ENCODE measurements around the gene TGM2.
A peak's percentile ranks its signal among the peaks of the same experiment; 100 is the strongest.

TGM2 gene

DNA sequence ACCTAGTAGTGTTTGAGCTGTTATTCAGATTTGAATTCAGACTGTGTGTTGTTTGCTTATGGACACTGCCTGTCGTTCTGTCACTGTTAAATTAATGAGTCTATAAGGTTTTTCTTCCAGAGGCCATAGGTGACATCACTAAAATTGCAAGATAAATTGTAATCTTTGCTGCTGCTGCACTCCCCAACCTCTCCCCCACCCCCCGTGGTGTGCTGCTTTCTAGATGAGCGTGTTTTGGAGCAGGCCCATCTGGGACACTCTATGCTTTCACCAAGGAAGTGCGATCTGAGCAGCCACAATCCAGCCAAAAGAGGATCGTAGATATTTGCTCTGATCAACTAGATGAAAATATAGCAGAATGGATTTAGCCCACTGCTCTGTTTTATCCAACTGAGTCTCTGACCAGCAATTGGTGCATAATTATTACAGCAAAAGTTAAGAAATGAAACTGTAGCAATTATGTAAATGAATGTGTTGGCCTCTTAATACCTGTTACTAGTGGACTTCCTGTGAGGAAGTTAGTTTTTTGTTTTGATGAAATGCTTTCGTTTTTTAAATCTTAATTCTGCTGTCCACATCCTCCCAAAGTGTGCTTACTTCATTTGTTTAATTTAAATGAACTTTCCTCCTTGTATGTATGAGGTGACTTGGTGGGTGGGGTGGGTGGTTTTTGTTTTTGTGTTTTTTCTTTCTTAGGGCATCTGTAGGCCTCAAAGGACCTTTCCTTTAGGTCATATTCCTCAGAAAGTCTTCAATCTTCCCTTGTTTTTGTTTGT lies 73.4 kb downstream of the TGM2 start:
- peak; percentile 32 for DNase-seq

DNA sequence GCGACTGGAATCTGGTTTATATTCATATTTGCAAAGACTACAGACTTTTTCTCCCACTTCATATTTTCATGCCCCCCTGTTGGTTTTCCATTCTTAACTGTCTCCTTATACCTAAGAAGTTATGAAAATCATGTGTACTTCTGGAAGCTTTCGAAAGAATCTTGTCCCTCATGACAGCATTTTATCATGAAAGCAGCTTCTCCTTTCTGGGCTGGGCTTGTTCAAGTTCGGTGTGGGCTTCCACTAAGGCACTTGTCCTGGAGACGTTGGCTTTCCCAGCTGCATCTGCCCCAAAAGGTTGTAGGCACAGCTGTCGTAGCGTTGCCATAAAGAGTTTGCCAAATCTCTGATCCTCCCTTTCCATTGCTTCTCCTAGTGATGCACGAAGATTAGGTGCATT lies 75.0 kb downstream of the TGM2 start:
- no peak for DNase-seq

DNA sequence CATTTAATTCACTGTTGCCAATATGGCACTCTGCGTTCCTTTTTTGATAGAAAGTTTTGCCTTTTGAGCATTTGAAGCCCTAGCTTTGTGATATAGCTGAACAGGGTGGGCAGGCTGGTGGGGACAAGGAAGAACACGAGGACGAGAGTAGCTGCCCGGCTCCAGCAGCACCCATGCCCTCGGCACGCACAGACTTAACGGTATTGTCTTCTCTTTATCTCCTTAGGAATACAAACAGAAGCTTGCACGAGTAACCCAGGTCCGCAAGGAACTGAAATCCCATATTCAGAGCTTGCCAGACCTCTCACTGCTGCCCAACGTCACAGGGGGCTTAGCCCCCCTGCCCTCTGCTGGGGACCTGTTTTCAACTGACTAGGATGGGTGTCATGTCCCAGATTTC lies 75.6 kb downstream of the TGM2 start:
- no peak for DNase-seq

DNA sequence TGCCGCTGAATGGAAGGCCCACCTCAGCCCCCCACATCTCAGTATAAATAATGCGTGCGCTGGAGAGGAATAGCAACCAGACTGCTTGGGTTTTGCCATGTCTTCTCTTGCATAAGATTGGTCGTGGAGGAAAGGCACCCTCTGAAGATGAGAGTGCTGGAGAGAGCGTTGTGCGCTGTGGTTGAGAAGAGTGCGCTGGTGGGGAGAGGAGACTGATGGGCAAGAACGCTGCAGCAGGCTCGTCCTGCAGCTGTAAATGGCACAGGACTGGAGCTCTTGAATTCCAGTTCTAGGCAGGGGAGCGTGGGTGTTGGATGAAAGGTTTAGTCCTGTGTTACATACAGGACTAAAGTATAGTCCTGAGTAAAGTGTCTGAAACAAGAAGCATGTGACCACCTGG lies 80.0 kb downstream of the TGM2 start:
- no peak for DNase-seq

DNA sequence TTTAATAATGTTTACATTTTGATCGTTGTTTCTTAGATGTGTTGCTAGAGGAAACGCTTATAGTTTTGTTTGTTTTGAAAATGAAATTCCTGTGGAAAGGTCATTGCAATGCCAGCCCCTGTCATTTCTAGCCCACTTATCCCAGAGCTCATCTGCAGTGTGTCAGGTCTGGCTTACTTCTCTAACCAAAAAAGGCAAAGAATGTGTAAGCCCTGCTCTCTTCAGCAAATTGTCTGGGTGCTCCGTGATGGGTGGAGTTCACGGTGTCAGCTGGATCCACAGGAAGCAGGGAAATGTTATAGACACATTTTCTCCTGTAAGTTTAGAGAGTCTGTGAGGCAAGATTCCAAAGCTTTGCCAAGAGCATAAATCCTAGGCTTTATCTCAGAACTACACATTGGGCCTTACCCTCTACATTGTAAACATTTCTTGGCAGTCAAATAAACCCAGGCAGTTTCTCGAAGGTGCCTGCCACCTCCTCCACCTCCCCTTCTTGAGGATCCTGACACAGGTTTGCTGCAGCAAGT lies 80.6 kb downstream of the TGM2 start:
- DNase-seq, result peak; percentile 91

DNA sequence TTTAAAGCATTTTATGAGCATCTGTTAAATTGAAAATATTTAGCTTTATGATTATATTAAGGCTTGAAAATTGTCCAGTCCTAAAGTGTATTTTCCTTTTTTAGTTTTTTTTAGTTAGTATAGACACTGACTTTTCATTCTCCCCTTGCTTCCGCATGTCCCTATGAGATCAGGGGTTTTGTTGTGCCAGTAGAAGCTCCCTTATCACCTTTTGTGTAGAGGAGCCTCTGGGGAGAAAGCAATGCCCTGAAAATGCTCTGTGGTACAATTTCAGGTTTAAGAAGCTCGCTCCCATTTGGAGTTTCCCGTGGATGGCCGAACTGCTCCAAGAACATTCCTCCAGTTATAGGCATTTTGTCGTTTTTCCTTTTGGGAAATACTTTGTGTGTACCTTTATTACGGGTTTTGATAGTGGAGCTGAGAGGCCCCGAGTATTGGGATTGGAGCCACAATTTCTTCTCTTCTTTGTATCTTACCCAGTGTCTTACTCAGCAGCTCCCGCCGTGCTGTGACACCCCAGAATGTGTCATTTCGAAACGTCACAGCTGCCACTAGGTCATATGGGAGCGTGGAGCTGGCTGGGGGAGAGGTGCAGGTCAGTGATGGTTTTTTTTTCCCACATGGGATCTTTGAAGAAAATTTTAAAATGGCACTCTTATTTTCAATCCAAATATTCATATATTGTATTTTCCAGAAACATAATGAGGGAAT lies 81.6 kb downstream of the TGM2 start:
- DNase-seq, result no peak

DNA sequence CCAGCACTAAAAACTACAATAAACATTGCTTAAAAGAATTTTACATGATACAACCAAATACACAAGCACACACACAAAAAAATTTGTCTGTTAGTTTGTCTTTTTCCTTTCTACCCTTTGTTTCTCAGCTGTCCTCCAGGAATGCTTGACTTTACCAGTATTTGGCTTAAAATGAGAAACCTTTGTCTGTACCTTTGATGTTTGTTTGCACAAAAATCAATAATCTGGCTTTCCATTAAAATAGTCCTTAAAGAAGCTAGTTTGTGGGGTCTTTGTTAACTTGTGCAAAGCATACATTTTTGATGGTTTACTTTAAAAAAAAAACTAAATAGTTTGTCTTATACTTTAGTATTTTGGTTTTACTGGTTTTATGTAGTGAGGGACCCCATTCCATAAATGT lies 82.2 kb downstream of the TGM2 start:
- DNase-seq, result no peak

DNA sequence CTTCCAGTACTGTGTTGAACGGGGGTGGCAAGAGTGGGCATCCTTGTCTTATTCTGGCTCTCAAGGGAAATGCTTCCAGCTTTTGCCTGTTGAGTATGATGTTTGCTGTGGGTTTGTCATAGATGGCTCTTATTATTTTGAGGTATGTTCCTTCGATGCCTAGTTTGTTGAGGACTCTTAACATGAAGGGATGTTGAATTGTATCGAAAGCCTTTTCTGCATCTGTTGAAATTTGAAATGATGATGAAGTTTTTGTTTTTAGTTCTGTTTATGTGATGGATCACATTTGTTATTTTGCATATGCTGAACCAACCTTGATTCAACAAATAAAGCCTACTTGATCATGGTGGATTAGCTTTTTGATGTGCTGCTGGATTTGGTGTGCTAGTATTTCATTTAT lies 83.5 kb downstream of the TGM2 start:
- no peak for DNase-seq

DNA sequence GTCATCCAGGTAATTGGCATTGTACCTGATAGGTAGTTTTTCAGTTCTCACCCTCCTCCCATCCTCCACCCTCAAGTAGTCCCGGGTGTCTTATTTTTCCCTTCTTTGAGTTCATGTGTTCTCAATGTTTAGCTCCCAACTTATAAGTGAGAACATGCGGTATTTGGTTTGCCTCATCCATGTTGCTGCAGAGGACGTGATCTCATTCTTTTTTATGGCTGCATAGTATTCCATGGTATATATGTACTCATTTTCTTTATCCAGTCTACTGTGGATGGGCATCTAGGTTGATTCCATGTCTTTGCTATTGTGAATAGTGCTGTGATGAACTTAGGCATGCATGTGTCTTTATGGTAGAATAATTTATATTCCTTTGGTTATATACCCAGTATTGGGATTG lies 85.7 kb downstream of the TGM2 start:
- no peak for DNase-seq

DNA sequence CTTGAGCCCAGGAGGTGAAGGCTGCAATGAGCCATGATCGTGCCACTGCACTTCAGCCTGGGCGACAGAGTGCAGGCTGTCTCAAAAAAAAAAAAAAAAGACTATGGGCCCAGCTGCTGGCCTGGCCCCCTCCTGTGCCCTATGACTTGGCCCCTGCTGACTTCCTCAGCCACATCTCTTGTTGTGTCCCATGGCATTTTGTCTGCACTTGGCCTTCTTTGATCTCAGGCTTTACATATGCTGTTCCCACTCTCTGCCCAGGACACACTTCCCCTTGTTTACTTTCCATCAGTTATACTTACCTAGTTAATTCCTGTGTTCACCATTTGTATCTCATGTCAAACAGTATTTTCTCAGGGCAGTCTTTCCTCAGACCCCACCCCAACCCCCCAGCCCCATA lies 87.0 kb downstream of the TGM2 start:
- DNase-seq, result no peak

Measured in fibroblast of skin of scalp (primary cell).